Measurements from ENCODE around the gene KRTAP9-4.
"Not testable (repeated sequence)": the region's sequence is repeated elsewhere in the genome, so short reads cannot be mapped to it uniquely, and the experiment has no call there.

KRTAP9-4 gene

GRCh38 chr17:41265078-41265477, 15.6 kb downstream of the KRTAP9-4 start, which contains the start of gene KRTAP9-6:
Gene KRTAP9-6 (plus strand): TSS chr17:41265378. CDS start chr17:41265378, 0 bp downstream.
- DNase-seq = no peak

GRCh38 chr17:41267711-41268110, 18.2 kb downstream of the KRTAP9-4 start:
- no peak for DNase-seq

- not testable (repeated sequence) for DNase-seq
Observed at GRCh38 chr17:41271323-41271722, 21.8 kb downstream of the KRTAP9-4 start.

- no peak for DNase-seq
Observed at GRCh38 chr17:41271858-41272257, 22.4 kb downstream of the KRTAP9-4 start.

GRCh38 chr17:41275648-41276190, 26.2 kb downstream of the KRTAP9-4 start, which contains the start of gene KRTAP9-7:
Gene KRTAP9-7 (plus strand): TSS chr17:41275698. CDS start chr17:41275698, 0 bp downstream.
- not testable (repeated sequence) for DNase-seq

- no peak for DNase-seq
Observed at GRCh38 chr17:41278176-41278955, 28.9 kb downstream of the KRTAP9-4 start.

GRCh38 chr17:41284043-41284442, 34.6 kb downstream of the KRTAP9-4 start:
- DNase-seq = no peak

GRCh38 chr17:41284546-41284945, 35.1 kb downstream of the KRTAP9-4 start:
- DNase-seq = no peak

GRCh38 chr17:41287050-41287449, 37.6 kb downstream of the KRTAP9-4 start:
- no peak for DNase-seq

- DNase-seq = no peak
Observed at GRCh38 chr17:41294016-41294415, 44.5 kb downstream of the KRTAP9-4 start.

GRCh38 chr17:41296846-41297245, 47.4 kb downstream of the KRTAP9-4 start:
- DNase-seq = no peak

GRCh38 chr17:41298458-41299135, 49.1 kb downstream of the KRTAP9-4 start:
- DNase-seq = no peak
